Right renal cortex interstitium (tissue), 3 donors: ENCODE data around the gene GOLGA8A. TPM values are rescaled to one million over a fixed set of nuclear protein-coding genes. Genes with fewer than 3 reads are reported as not detected.
"Not testable (repeated sequence)": the region's sequence is repeated elsewhere in the genome, so short reads cannot be mapped to it uniquely, and the experiment has no call there.

Source experiments
- DNase-seq, 3 donors: peaks; one replicate each; pipeline ENCODE4 v3.0.0-alpha.2; 2013; ENCODE audit warnings: low read depth in 3 of 3, low spot score in 2 of 3
- polyA plus RNA-seq, 3 donors: library from polyadenylated mRNA; unstranded; fragments of 120-200 nt; gene quantifications; one replicate each; pipeline ENCODE4 v1.2.1, GENCODE V29; 2013; ENCODE audit not compliant: insufficient read length in 3 of 3

GOLGA8A gene
- polyA plus RNA-seq, 3 donors: 36.0 to 52.2 (median 49.1) TPM

DNA sequence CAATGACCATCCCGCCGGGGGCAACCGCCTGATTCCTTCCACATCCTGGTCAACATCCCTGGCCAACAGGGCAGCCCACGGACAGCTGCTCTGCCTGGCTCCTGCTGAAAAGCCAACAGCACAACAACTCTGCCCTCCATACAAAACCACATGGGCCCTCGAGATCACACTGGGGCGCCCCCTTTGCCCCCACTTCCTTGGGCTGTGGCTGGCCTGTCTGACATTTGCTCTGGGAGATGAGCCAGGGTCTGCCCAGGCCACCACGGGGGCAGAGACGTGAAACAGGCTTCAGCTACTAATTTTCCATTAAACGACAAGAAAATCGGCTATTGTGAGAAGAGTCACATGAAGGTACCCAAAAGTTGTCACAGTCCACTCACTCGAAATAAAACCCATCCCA, 16.7 kb downstream of the GOLGA8A start:
- not testable (repeated sequence) for DNase-seq

DNA sequence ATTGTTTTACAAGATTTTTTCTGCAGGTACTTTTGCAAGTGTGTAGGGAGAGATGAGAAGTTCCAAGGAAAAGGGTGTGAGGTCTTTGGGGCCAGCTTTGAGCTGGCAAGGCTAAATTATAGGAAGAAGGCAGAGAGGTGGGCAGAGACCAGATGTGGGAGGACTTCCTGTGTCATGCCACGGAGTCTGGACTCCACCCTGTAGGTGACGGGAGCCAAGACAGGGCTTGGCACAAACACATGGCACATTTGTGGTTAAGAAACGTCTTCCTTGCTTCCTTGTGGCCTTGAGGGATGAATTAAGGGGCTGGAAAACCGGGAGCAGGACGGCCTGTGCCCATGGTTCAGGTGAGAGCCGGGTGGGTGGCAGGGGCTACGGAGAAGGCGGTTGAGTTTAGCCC, 19.2 kb downstream of the GOLGA8A start:
- not testable (repeated sequence) for DNase-seq

DNA sequence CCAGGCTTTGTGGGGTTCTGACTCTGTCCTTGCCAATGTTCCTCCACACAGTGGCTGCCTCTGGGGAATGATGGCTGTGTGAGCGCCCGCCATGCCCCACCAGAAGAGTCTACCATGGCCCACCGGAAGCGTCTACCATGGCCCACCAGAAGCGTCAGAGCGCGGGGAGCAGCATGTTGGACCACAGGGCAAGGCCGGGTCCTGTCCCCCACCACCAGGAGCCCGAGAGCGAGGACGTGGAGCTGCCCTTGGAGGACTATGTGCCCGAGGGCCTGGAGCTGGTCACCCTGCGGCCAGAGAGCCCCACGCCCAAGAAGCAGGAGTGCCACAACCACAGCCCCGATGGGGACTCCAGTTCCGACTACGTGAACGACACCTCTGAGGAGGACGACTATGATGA, 28.1 kb downstream of the GOLGA8A start:
- DNase-seq: not testable (repeated sequence)

DNA sequence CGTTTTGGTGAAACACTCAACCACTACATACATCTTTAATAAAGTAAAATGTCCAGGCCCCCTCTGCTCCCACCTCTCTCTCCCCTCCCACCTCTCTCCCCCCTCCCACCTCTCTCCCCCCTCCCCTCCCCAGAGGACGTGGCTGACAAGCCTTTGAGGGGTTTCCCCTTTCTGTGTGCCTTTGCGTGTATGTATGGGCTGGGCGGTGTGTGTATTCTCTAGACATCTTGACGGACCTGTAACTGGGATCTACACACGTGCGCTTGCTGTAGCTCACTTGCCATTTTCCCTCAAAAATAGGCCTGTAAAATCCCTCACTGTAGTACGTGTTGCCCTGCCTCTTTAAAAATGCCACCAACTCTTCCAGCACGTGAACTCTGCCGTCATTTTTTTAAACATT, 28.6 kb downstream of the GOLGA8A start:
- DNase-seq: not testable (repeated sequence)

DNA sequence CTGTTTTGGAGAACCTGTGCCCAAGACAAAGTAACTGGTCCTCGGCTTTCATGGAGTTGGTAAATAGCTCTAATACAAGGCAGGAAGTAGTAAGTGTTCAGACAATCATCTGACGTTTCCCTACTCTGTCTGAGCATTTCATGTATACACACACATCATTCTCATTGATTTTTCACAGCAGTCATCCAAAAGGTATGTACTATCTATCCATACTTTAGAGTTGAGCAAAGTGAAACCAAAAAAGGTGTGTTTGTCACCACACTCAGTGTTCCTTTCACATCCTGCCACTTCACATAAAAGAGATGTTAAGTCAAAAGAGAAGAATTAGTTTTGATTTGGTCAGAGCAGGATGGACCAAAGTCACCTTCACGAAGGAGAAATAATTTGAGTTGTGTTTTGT, 33.7 kb downstream of the GOLGA8A start:
- DNase-seq: not testable (repeated sequence)

DNA sequence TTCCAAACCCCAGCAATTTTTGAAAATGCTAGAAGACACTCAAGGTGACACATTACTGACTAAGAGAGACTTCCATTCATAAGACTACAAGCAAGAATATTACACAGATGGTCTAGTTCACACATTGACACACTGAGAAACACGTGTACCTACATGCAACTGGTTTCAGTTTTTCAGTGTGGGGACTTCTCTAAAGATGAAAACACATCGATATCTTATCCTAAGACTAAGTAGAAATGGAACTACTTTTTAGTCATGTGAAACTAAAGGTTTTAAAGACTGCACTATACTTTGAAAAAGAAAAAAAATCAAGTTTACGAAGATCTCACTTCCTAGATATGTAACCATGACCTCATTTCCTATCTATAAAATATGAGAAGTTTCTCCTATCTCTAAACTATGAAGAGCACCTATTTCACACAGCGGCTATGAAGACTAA, 34.4 kb downstream of the GOLGA8A start:
- DNase-seq: not testable (repeated sequence)

DNA sequence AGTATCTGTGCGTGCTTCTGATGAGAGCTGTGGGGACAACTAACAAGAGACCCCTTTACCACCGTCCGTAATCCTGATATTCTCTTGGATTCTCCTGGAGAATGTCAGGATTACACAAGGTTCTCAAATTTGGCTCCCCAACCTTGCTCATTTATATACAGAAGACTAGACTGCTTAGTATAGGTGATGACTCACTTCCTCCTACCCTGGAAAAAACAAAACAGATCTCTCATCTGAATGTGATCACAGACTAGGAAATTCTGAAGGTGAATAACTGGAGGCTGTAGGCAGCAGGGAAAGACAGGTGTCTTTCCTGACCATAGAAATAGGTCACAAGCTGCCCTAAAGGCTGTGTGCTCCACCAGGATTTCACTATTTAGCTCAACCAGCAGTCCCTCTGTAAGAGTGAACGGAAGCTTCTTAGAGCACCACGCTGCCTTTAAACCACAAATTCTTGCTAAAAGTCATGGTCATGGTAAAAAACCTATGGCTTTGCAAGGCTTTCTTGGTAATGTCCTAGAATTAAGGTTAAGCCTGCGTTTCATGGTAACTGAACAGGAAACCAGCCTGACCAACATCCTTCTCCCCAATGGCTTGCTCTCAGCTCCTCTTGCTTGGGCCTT, 39.9 kb downstream of the GOLGA8A start:
- DNase-seq: not testable (repeated sequence)

DNA sequence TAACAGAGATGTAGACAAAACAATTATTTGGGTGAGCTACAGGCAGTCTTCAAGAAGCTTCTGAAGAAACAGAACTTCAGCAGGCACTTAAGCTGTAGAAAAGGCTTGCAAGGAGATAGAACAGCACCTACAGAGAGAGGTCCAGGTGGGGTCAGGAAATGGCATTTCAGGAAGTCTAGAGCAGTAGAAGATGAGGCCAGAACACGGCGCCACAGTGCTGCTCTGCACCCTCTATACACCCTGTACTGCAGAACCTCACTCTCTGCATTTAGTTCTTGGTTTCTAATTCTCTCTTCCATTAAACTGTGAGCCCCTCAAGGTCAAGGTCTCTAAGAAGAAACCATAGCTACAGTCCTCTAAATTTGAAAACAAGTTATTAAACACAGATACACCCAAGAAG, 44.6 kb downstream of the GOLGA8A start:
- DNase-seq: not testable (repeated sequence)

DNA sequence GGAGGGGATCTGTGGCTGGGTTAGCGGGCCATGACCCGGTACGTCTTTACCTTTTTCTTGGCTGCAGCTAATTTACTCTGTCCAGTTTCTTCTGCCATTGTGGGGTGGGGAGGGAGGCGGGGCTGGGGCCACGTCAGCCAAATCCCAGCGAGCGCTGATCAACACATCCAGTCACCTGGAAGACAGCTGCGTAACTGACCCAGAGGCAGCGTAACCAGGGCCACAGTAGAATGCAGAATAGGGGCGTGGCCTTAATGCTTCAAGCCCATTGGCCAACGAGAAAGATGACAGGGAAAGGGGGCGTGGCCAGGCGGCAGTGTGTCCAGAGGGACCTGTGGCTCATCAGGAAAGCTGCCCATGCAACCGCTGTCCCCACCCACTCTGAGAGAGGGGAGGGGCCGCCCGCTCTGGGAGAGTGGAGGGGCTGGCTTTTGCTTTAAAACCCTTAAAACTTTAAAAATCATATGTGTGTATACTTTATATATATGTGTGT, 48.0 kb downstream of the GOLGA8A start:
- not testable (repeated sequence) for DNase-seq

Other genes starting within 250 kb of the GOLGA8A start
- 10 to 100 TPM; 46.1 to 51.0 (median 46.2) TPM for gene KATNBL1, start 227.7 kb downstream of the GOLGA8A start, polyA plus RNA-seq
- gene EMC4, start 212.8 kb downstream of the GOLGA8A start, polyA plus RNA-seq: 100 to 1,000 TPM; 122 to 128 (median 125) TPM
- gene SLC12A6, start 100.0 kb downstream of the GOLGA8A start, polyA plus RNA-seq: 10 to 100 TPM; 19.6 to 21.7 (median 19.9) TPM
- gene NOP10, start 94.7 kb downstream of the GOLGA8A start, polyA plus RNA-seq: 100 to 1,000 TPM; 133 to 152 (median 149) TPM
- gene NUTM1, start 94.5 kb downstream of the GOLGA8A start, polyA plus RNA-seq: not detected
- gene LPCAT4, start 70.6 kb downstream of the GOLGA8A start, polyA plus RNA-seq: 10 to 100 TPM; 30.2 to 33.3 (median 31.0) TPM
- gene GOLGA8B, start 145.8 kb upstream of the GOLGA8A start, polyA plus RNA-seq: 10 to 100 TPM; 59.4 to 80.1 (median 60.2) TPM